H1 (cell line): Measurements from ENCODE around the gene MYCBPAP. TPM values are rescaled to one million over a fixed set of nuclear protein-coding genes. Genes with fewer than 3 reads are reported as not detected.

Experiments used
- BCL11A ChIP-seq, 2 experiments: IDR thresholded peaks; one replicate each; pipeline ENCODE4 v1.6.1; 2011; ENCODE audit warnings: low read depth in 2 of 2, low read length in 2 of 2, mild to moderate bottlenecking in 2 of 2
- CHD2 ChIP-seq: IDR thresholded peaks from 2 replicates; pipeline ENCODE4 v1.6.1; 2012; ENCODE audit warnings: low read length, improper control_type of control experiment
- RAD21 ChIP-seq, 2 experiments: IDR thresholded peaks in 1 of 2; conservative IDR thresholded peaks in 1 of 2; 2 replicates each; pipeline ENCODE4 v1.6.1; 2011; ENCODE audit warnings: low read depth in 2 of 2, low read length in 2 of 2, improper control_type of control experiment in 1 of 2, inconsistent platforms in 1 of 2, mild to moderate bottlenecking in 1 of 2, moderate library complexity in 1 of 2
- SIX5 ChIP-seq: IDR thresholded peaks from 2 replicates; pipeline ENCODE4 v1.6.1; 2011; ENCODE audit warnings: mild to moderate bottlenecking, low read depth, low read length
- TBP ChIP-seq: IDR thresholded peaks from 2 replicates; pipeline ENCODE4 v1.6.1; 2011; ENCODE audit warnings: low read depth, low read length, improper control_type of control experiment
- TCF12 ChIP-seq: IDR thresholded peaks from 2 replicates; pipeline ENCODE4 v1.6.1; 2011; ENCODE audit warnings: low read depth, mild to moderate bottlenecking, low read length
- polyA plus RNA-seq, 7 experiments: library from polyadenylated mRNA; depleted of rRNA in 3 of 7; stranded (reverse) in 5 of 7; unstranded in 2 of 7; fragments of >200 nt in 5 of 7; fragments of 200-250 nt in 2 of 7; gene quantifications; 1 replicate in 5 of 7; 2 replicates in 1 of 7; 4 replicates in 1 of 7; pipeline versions ENCODE4 v1.2.1 to v1.2.3, GENCODE V29; 2011 to 2013; ENCODE audit warnings: missing spikeins in 2 of 7, mixed read lengths in 2 of 7
- total RNA-seq: library from RNA; stranded (reverse); fragmentation: NEBNext Ultra II Directional; extraction: Animal tissue kit (Norgen Biotek cat#: 25700); gene quantifications from 2 replicates; pipeline ENCODE4 v1.2.1, GENCODE V29; 2021

Gene MYCBPAP
- total and polyA plus RNA-seq, 2 of the 8 experiments (the other 6 are each of a cell fraction or from before 2014, with no cell fraction given), result 0.89 to 3.3 TPM

DNA sequence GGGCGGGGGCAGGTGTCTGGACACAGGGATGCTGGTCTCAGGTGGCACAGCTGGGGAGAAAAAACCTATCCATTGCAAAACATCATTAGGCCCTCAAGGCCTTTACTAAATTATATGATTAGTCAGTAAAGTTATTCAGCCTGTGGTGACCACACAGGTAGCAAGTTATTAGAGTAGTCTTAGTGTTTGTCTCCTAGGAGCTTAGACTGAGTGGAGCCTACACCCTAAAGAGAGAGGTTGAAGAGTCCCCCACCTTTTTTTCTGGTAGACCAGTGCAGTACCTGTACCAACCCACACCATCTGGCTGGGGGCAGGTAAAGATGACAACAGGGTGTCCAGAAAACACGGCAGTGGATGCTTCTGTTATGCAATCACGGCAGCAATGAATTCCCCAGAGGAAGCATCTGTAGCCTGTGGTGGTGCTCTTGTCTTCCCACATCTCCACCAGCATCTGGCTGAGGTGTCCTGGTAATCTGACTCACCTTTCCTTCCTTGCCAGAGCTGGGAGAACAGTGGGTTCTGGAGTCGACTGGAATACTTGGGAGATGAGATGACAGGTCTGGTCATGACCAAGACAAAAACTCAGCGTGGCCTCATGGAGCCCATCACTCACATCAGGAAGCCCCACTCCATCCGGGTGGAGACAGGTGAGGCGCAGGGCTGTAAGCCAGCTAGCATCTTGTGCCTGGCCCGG lies 11.0 kb downstream of the MYCBPAP start (continued):
- TF ChIP-seq CHD2, result no peak
- TF ChIP-seq BCL11A (IDR thresholded peaks at IDR 0.05; ENCODE audit: low read depth in 2 of 2, low read length in 2 of 2), result no peak
- TF ChIP-seq SIX5, result no peak
- TF ChIP-seq RAD21 (IDR thresholded peaks at IDR 0.05 in 1 of 2, conservative IDR thresholded peaks at IDR 0.05 in 1 of 2; ENCODE audit: low read depth in 2 of 2, low read length in 2 of 2), result no peak
- no peak for TF ChIP-seq TCF12
- no peak for TF ChIP-seq TBP
